Activated T-cell treated with anti-CD3 and anti-CD28 coated beads, Interleukin-2, amount 50 U/mL, for 72 hours (primary cell): ENCODE results near the gene HNRNPAB. TPM values are rescaled to one million over a fixed set of nuclear protein-coding genes. Genes with fewer than 3 reads are reported as not detected.

Source experiments
- ATAC-seq, 2 donors: fragments of 150-1000 bp; cut with Tn5 transposase; replicated peaks in 1 of 2; 2 replicates each; pipeline ENCODE4 v1.10.0; 2021; ENCODE audit warnings: moderate library complexity in 2 of 2, mild to moderate bottlenecking in 1 of 2
- DNase-seq, 2 donors: peaks; one replicate each; pipeline ENCODE4 v3.0.0; 2021 to 2022; ENCODE audit warnings: mixed read lengths in 1 of 2
- H3K27ac Mint-ChIP-seq: one replicate; pipeline ENCODE4 v1.8.0; 2022; ENCODE audit warnings: mild to moderate bottlenecking, moderate library complexity, mixed read lengths
- H3K27me3 Mint-ChIP-seq: one replicate; pipeline ENCODE4 v1.8.0; 2022; ENCODE audit warnings: low read depth, mixed read lengths
- H3K36me3 Mint-ChIP-seq, 2 donors: one replicate each; pipeline ENCODE4 v1.8.0; 2022; ENCODE audit warnings: mixed read lengths in 2 of 2, mild to moderate bottlenecking in 1 of 2; ENCODE audit not compliant: insufficient read depth in 2 of 2
- H3K4me1 Mint-ChIP-seq: one replicate; pipeline ENCODE4 v1.8.0; 2022; ENCODE audit warnings: low read depth, mixed read lengths
- H3K4me3 Mint-ChIP-seq, 2 donors: one replicate each; pipeline ENCODE4 v1.8.0; 2022; ENCODE audit warnings: mild to moderate bottlenecking in 2 of 2, mixed read lengths in 2 of 2, moderate library complexity in 2 of 2
- H3K9me3 Mint-ChIP-seq, 2 donors: one replicate each; pipeline ENCODE4 v1.8.0; 2022; ENCODE audit warnings: mixed read lengths in 2 of 2
- total RNA-seq, 2 donors: library from RNA; stranded (reverse); gene quantifications; one replicate each; pipeline ENCODE4 v1.2.3, GENCODE V29; 2022

Gene HNRNPAB
- total RNA-seq, 2 donors from 2014 or later = 196 to 232 TPM

DNA sequence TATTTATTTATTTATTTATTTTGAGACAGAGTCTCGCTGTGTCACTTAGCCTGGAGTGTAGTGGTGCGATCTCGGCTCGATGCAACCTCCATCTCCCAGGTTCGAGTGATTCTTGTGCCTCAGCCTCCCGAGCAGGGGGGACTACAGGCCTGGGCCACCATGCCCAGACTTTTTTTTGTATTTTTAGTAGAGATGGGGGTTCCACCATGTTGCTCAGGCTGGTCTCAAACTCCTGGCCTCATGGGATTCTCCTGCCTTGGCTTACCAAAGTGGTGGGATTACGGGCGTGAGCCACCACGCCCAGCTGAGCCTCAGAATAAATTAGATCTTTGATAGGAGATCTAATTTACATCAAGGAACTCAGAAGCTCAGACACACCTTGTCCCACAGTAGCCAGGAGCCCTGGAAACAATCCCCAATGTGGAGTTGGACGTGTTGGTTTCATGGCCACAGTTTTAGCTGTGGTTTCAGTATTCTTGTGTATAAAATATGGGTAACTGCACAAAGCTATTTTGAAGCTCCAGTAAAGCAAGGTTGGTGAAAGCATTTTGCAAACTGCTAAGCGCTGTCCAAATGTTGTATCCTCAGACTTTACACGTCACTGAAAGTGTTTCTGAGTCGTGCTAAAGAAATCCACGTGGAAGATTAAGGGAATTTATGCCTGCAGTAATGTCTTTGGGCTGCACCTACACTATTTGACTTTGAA, 3.0 kb upstream of the HNRNPAB start:
- Mint-ChIP-seq H3K9me3 (peaks cover 0 to 2% of the 10 kb centered on the region in 2 donors), H3K4me3 (no peak overlapping the region)
- no peak for DNase-seq

DNA sequence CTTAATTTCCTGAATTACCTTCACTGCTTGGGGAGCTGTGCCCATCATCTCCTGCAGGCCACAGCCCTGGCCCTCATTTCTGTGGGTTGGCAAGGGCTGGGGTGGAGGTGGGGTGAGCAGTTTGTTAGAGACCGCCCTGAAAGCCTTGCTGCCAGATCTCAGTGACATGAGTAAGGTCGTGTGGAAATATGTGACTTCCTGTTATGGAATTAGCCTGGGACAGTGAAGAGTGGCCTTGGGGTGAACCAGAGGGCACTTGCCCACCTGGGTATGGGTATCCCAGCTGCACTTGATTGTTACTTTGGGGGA, 2.5 kb upstream of the HNRNPAB start:
- Mint-ChIP-seq H3K9me3 (peaks cover 0 to 2% of the 10 kb centered on the region in 2 donors), H3K27me3 (no peaks in the 10 kb centered on the region), H3K4me1 (peaks cover 12% of the 10 kb centered on the region), H3K36me3 (peaks cover 15% of the 10 kb centered on the region in 2 donors), H3K27ac (no peak overlapping the region), H3K4me3 (no peak overlapping the region)
- no peak for ATAC-seq
- no peak for DNase-seq

More for the DNA sequence above, 3.0 kb upstream of the HNRNPAB start:
- H3K4me1 Mint-ChIP-seq = peaks cover 7% of the 10 kb centered on the region
- ATAC-seq = no peak
- no peaks in the 10 kb centered on the region for H3K27me3 Mint-ChIP-seq
- peaks cover 12 to 13% of the 10 kb centered on the region in 2 donors for H3K36me3 Mint-ChIP-seq
- H3K27ac Mint-ChIP-seq = no peak overlapping the region

DNA sequence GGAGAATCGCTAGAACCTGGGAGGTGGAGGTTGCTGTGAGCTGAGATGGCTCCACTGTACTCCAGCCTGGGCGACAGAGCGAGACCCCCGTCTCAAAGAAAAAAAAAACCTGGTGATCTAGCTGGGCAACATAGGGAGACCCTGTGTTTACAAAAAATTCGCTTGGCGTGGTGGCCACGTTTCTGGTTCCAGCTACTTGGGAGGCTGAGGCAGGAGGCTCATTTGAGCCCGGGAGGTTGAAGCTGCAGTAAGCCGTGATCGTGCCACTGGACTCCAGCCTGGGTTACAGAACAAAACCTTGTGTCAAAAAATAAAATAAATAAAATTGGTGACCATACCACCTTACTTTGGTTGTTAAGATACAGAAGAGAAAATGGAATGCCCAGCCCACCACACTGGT, 1.8 kb upstream of the HNRNPAB start:
- peaks cover 15 to 17% of the 10 kb centered on the region in 2 donors for H3K36me3 Mint-ChIP-seq
- H3K9me3 Mint-ChIP-seq = peaks cover 0 to 2% of the 10 kb centered on the region in 2 donors
- no peak for DNase-seq
- H3K27ac Mint-ChIP-seq = no peak overlapping the region
- no peaks in the 10 kb centered on the region for H3K27me3 Mint-ChIP-seq
- ATAC-seq = no peak
- H3K4me3 Mint-ChIP-seq = peak overlapping the region; percentile 57 to 71
- H3K4me1 Mint-ChIP-seq = peaks cover 19% of the 10 kb centered on the region

DNA sequence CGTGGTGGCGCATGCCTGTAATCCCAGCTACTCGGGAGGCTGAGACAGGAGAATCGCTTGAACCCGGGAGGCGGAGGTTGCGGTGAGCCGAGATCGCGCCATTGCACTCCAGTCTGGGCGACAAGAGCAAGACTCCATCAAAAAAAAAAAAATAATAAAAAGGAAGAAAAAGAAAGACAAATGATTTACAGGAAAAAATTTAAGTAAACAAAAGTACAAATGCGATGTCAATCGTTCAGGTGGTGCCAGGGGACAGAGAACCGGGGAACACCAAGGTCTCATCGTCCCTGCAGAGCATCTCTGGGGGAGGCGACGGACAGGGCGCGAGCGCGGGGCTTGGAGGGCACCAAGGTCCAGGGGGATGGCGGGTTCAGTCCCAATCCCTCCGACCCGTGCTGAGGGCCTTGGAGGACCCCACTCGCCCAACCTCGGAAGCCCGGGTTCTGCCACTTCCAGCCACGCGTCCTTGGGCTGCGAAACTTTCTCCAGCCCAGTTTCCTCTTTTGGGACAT, 607 bp upstream of the HNRNPAB start:
- H3K4me1 Mint-ChIP-seq = peaks cover 31% of the 10 kb centered on the region
- H3K9me3 Mint-ChIP-seq = no peaks in the 10 kb centered on the region
- H3K27me3 Mint-ChIP-seq = no peaks in the 10 kb centered on the region
- H3K27ac Mint-ChIP-seq = peak overlapping the region; percentile 76
- DNase-seq (peak in 1 of 2 donors; percentile 37), ATAC-seq (peak; percentile 6 to 8)
- H3K4me3 Mint-ChIP-seq = peak overlapping the region; percentile 97 to 99
- H3K36me3 Mint-ChIP-seq = peaks cover 17 to 28% of the 10 kb centered on the region in 2 donors

DNA sequence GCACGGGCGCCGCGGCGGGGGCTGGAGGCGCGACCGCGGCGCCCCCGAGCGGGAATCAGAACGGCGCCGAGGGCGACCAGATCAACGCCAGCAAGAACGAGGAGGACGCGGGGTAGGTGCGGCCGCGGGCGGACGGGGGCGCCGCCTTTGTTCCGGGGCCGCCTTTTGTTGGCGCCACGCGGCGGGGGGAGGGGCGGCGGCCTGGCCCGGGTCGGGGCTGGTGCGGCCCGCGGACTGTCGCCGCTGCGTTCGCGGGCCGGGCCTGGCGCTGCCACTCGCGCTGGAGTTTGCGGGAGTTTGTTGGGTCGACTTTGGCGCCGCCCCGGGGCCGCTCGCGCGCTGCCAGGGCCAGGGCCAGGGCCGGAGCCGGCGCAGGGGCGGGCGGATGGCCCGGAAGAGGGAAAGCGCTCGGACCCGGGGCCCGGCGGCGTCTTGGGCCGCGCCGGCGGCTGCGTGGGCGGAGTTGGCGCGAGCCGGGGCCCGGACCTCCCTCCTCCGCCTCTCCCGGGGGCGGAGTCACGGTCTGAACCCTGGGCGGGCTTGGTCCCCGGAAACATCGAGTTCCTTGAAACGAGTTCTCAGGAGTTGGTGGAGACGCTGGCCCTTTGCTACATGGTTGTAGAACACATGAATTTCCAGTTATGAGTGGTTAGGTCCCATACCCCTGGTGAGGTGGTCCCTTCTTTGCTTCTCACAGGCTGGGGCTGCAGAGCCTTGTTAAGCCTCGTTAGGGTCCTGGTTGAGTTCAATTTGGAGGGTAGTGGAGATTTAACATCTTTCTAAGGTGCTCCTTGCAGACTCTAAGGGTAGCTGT, 809 bp downstream of the HNRNPAB start:
- H3K27me3 Mint-ChIP-seq = no peaks in the 10 kb centered on the region
- peaks cover 20 to 38% of the 10 kb centered on the region in 2 donors for H3K36me3 Mint-ChIP-seq
- H3K9me3 Mint-ChIP-seq = no peaks in the 10 kb centered on the region
- H3K4me3 Mint-ChIP-seq = peak overlapping the region; percentile 97 to 99
- peaks cover 42% of the 10 kb centered on the region for H3K4me1 Mint-ChIP-seq
- H3K27ac Mint-ChIP-seq = peak overlapping the region; percentile 94
- DNase-seq (peak; percentile 84 to 86), ATAC-seq (peak; percentile 39 to 49)

DNA sequence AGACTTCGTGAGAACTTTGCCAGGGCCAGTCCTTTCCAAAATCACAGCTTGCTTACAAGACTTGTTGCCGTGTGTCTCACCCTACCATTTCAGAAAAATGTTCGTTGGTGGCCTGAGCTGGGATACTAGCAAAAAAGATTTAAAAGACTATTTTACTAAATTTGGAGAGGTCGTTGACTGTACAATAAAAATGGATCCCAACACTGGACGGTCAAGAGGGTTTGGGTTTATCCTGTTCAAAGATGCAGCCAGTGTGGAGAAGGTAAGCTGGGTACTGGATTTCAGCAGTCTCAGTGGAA, 1.4 kb downstream of the HNRNPAB start:
- Mint-ChIP-seq H3K4me3 (peak overlapping the region; percentile 84 to 92), H3K9me3 (no peaks in the 10 kb centered on the region), H3K27me3 (no peaks in the 10 kb centered on the region), H3K27ac (peak overlapping the region; percentile 94), H3K36me3 (peaks cover 23 to 40% of the 10 kb centered on the region in 2 donors), H3K4me1 (peaks cover 42% of the 10 kb centered on the region)
- no peak for ATAC-seq
- DNase-seq = no peak

DNA sequence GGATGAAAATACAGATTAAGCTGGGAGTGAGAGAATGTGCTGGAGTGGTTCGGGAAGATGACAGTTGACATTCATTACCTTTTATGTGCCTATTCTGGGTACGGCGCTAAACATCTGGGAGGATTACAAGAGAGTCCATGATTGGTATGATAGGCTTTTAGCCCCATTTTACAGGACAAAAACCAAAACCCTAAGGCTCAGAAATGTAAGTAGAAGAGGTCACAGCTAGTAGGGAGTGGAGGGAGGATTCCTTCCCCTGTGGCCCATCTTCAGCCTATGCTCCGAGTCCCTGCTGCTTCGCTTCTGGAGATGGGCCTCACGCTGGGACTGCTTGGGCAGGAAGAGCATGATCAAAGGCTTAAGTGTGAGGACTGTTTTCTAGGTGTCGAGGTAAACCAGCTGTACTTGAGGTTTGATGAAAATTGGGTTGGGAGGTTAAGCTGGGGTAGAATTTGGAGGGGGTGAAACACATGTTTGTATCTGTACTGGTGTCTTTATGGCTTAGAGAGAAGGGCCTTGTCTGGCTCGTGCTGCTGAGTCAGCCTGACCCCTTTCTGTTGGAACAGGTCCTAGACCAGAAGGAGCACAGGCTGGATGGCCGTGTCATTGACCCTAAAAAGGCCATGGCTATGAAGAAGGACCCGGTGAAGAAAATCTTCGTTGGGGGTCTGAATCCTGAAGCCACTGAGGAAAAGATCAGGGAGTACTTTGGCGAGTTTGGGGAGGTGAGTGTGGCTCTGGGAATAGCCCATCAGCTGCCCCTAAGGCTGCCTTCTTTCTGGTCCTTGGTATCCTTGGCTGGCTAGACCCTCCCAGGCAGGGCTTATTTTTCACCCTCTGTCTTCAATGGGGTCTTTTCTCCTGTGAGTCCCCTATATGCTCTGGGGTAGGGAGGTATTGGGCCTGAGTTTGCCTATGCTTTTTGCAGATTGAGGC, 2.1 kb downstream of the HNRNPAB start:
- peak overlapping the region; percentile 94 for H3K27ac Mint-ChIP-seq
- DNase-seq (no peak), ATAC-seq (no peak)
- no peaks in the 10 kb centered on the region for H3K27me3 Mint-ChIP-seq
- peaks cover 46% of the 10 kb centered on the region for H3K4me1 Mint-ChIP-seq
- H3K4me3 Mint-ChIP-seq = peak overlapping the region; percentile 84 to 92
- no peaks in the 10 kb centered on the region for H3K9me3 Mint-ChIP-seq
- H3K36me3 Mint-ChIP-seq = peaks cover 23 to 47% of the 10 kb centered on the region in 2 donors

DNA sequence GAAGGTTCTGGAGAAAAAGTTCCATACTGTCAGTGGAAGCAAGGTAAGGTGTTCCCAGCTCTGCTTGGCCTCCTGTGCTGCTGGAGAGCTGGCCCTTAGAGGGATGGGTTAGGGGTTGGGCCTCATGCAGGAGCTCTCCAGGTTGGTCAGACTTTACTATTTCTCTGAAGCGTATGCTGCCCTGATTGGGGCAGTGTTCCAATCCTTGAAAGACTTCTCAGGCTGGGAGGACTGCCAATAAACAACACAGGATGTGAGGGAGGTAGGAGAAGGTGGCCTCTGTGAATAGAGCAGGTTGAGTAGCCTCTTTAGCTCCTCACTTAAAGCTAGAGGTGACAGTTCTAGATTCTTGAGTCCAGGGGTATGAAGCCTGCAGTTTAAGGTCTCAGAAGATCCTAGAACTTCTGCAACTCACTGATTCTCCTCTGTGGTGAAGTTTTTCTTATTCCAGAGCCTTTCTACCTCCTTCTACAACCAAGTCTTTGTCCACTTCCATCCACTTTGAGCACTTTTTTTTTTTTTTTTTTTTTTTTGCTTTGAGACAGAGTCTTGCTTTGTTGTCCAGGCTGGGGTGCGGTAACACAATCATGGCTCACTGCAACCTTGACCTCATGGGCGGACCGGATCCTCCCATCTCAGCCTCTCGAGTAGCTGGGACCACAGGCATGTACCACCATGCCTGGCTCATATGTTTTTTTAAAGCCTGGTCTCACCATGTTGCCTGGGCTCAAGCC, 3.0 kb downstream of the HNRNPAB start:
- Mint-ChIP-seq H3K36me3 (peaks cover 23 to 48% of the 10 kb centered on the region in 2 donors), H3K4me3 (peak overlapping the region; percentile 84 to 92), H3K27me3 (no peaks in the 10 kb centered on the region), H3K4me1 (peaks cover 47% of the 10 kb centered on the region), H3K27ac (peak overlapping the region; percentile 94), H3K9me3 (no peaks in the 10 kb centered on the region)
- no peak for ATAC-seq
- DNase-seq = no peak

DNA sequence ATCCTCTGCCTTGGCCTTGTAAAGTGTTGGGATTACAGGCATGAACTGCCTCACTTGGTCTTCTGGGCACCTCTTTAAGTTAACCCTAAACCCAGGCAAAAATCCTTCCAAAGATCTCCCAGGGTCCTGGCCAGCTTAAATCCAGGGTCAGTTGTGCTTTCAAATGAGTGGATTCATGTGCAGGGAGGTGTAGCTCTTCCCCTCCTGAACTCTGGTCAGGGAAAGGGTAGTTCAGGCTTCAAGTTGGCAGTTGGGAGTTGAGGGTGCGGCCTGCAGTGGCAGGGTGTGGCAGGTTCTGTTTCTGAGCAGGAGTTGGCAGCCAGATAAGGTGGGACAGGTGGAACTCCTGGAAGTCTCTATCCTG, 3.6 kb downstream of the HNRNPAB start:
- H3K9me3 Mint-ChIP-seq = no peaks in the 10 kb centered on the region
- H3K4me1 Mint-ChIP-seq = peaks cover 47% of the 10 kb centered on the region
- no peak for ATAC-seq
- H3K27me3 Mint-ChIP-seq = no peaks in the 10 kb centered on the region
- peaks cover 23 to 48% of the 10 kb centered on the region in 2 donors for H3K36me3 Mint-ChIP-seq
- H3K4me3 Mint-ChIP-seq = peak overlapping the region; percentile 84 to 92
- peak overlapping the region; percentile 94 for H3K27ac Mint-ChIP-seq
- no peak for DNase-seq

DNA sequence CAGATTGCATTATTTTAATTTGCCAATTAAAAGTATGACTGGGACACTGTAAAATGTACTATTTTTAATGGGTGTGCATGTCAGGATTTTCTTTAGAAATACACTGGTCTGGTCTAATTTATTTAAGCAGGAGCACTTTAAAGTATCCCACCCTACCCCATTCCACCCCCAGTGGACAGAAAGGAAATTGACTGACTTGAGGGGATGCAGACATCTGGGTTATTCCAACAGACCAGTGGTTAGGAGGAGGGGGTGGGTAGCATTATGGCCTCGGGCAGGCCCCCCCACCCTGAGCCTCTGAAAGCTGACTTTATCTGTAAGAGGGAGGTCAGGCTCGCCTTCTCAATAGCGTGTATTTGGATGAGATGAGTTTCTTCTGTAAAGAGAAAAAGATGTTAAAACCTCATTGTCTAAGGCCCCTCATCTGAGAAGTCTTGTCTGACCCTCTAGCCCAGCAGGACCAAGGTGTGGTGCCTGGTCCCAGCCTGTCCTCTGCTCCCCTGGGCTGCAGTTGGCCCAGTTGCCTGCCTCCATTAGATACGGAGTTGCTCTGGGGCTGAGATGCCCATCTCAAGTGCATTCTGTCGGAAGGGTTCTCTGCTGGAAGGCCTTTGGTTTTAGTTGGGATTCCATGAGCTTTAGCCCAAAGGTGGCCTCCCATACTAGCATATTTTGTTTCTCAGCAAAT, 4.4 kb downstream of the HNRNPAB start:
- peaks cover 55% of the 10 kb centered on the region for H3K4me1 Mint-ChIP-seq
- H3K36me3 Mint-ChIP-seq = peaks cover 23 to 54% of the 10 kb centered on the region in 2 donors
- ATAC-seq = no peak
- no peak for DNase-seq
- peak overlapping the region; percentile 15 for H3K27ac Mint-ChIP-seq
- no peaks in the 10 kb centered on the region for H3K9me3 Mint-ChIP-seq
- no peaks in the 10 kb centered on the region for H3K27me3 Mint-ChIP-seq
- no peak overlapping the region for H3K4me3 Mint-ChIP-seq

DNA sequence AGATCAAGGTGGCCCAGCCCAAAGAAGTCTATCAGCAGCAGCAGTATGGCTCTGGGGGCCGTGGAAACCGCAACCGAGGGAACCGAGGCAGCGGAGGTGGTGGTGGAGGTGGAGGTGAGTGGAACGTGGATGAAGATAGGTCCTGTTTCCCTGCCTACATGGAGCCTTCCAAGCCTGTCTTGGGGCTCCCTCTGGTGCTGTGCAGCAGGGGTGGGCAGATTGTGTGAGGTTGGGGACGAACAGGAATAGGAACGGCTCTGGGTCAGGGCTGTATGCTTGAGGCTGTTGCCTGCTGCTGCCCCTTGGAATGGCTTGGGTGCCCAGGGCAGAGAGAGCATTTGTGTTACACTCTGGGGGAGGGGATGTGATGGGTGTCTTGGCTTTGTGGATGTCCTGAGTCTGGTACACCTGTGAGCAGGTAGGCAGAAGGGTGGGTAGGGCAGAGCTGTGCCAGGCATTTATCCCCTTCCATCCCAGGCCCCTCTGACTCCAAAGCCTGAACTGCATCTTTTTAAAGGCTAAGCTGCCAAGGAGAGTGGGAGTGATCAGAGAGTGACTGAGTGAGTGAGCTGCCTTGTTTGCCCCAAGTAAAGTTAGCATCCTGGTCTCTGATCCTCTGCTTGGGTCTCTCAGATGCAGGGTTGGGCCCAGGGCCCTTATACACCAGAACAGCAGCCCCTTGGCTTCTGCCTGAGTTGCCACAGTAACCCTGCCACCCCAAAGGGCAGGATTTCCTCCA, 5.2 kb downstream of the HNRNPAB start:
- Mint-ChIP-seq H3K9me3 (no peaks in the 10 kb centered on the region), H3K4me3 (no peak overlapping the region), H3K36me3 (peaks cover 20 to 53% of the 10 kb centered on the region in 2 donors), H3K4me1 (peaks cover 58% of the 10 kb centered on the region), H3K27me3 (no peaks in the 10 kb centered on the region), H3K27ac (peak overlapping the region; percentile 21)
- no peak for DNase-seq
- no peak for ATAC-seq
